MM.1S (cell line): ENCODE results near the gene COPS9.

Source experiments
- DNase-seq: peaks from one replicate; pipeline ENCODE4 v3.0.0-alpha.2; 2015
- H2AFZ ChIP-seq: fragments of 300-600 bp; sonication (generic); 2 replicates; pipeline ENCODE4 v1.6.0; 2016; ENCODE audit warnings: antibody characterized with exemption, low read length
- H3F3A ChIP-seq: fragments of 300-600 bp; sonication (generic); 2 replicates; pipeline ENCODE4 v1.6.1; 2016; ENCODE audit warnings: mild to moderate bottlenecking, antibody characterized with exemption, low read length, moderate library complexity, mixed read lengths; ENCODE audit not compliant: insufficient read depth
- H3K27ac ChIP-seq: fragments of 300-600 bp; sonication (generic); 2 replicates; pipeline ENCODE4 v1.5.1; 2016; ENCODE audit warnings: mild to moderate bottlenecking, low read length
- H3K27me3 ChIP-seq: fragments of 300-600 bp; sonication (generic); replicated peaks from 2 replicates; pipeline ENCODE4 v1.6.0; 2016; ENCODE audit warnings: low read length; ENCODE audit not compliant: insufficient read depth
- H3K36me3 ChIP-seq: fragments of 300-600 bp; sonication (generic); replicated peaks from 2 replicates; pipeline ENCODE4 v1.6.1; 2016; ENCODE audit warnings: mild to moderate bottlenecking, low read length, mixed read lengths; ENCODE audit not compliant: insufficient read depth
- H3K4me1 ChIP-seq: fragments of 300-600 bp; sonication (generic); 2 replicates; pipeline ENCODE4 v1.6.1; 2016; ENCODE audit warnings: low read length, mixed read lengths
- H3K4me2 ChIP-seq: fragments of 300-600 bp; sonication (generic); 2 replicates; pipeline ENCODE4 v1.6.0; 2016; ENCODE audit warnings: low read depth, low read length
- H3K4me3 ChIP-seq: fragments of 300-600 bp; sonication (generic); 2 replicates; pipeline ENCODE4 v1.5.1; 2016; ENCODE audit warnings: low read length, mixed read lengths
- H3K79me2 ChIP-seq: fragments of 300-600 bp; sonication (generic); 2 replicates; pipeline ENCODE4 v1.6.1; 2016; ENCODE audit warnings: mixed run types, low read length, mixed read lengths
- H3K9ac ChIP-seq: fragments of 300-600 bp; sonication (generic); 2 replicates; pipeline ENCODE4 v1.6.1; 2016; ENCODE audit warnings: low read length, mixed read lengths
- H3K9me2 ChIP-seq: fragments of 300-600 bp; sonication (generic); replicated peaks from 2 replicates; pipeline ENCODE4 v1.6.1; 2016; ENCODE audit warnings: mild to moderate bottlenecking, low read length, mixed read lengths; ENCODE audit not compliant: insufficient read depth
- H3K9me3 ChIP-seq: fragments of 300-600 bp; sonication (generic); replicated peaks from 2 replicates; pipeline ENCODE4 v1.6.1; 2016; ENCODE audit warnings: mild to moderate bottlenecking, low read length, mixed read lengths; ENCODE audit not compliant: insufficient read depth
- H4K20me1 ChIP-seq: fragments of 300-600 bp; sonication (generic); 2 replicates; pipeline ENCODE4 v1.6.1; 2016; ENCODE audit warnings: mild to moderate bottlenecking, low read length, moderate library complexity, mixed read lengths; ENCODE audit not compliant: insufficient read depth
- CTCF ChIP-seq: fragments of 300-600 bp; sonication (generic); IDR thresholded peaks from 2 replicates; pipeline ENCODE4 v1.5.1; 2016; ENCODE audit warnings: antibody characterized with exemption, low read length, mixed read lengths
- EZH2 ChIP-seq: fragments of 300-600 bp; sonication (generic); optimal IDR thresholded peaks from 2 replicates; pipeline ENCODE3; 2017; ENCODE audit warnings: low read depth, mild to moderate bottlenecking, antibody characterized with exemption, low read length, mixed read lengths
- EZH2phosphoT487 ChIP-seq: fragments of 300-600 bp; sonication (generic); IDR thresholded peaks from 2 replicates; pipeline ENCODE4 v1.6.1; 2018; ENCODE audit warnings: antibody characterized with exemption, low read length

COPS9 gene

GRCh38 chr2:240139666-240140393 lies 3.7 kb upstream of the COPS9 start:
- H3K27ac ChIP-seq: no peak overlapping the region
- TF ChIP-seq CTCF: no peak
- TF ChIP-seq EZH2: no peak
- no peak for TF ChIP-seq EZH2phosphoT487
- H3K9me3 ChIP-seq: no peaks in the 10 kb centered on the region
- no peak overlapping the region for H3K4me3 ChIP-seq
- no peaks in the 10 kb centered on the region for H4K20me1 ChIP-seq
- H3K27me3 ChIP-seq: peaks cover 53% of the 10 kb centered on the region
- H3K79me2 ChIP-seq: peaks cover 11% of the 10 kb centered on the region
- no peak overlapping the region for H3K9ac ChIP-seq
- 0 out of 2 replicates have a peak, but pooled peaks cover 4% of the 10 kb centered on the region for H3K4me1 ChIP-seq
- no peaks in the 10 kb centered on the region for H3F3A ChIP-seq
- H3K9me2 ChIP-seq: no peaks in the 10 kb centered on the region
- no peak overlapping the region for H2AFZ ChIP-seq
- no peaks in the 10 kb centered on the region for H3K36me3 ChIP-seq
- H3K4me2 ChIP-seq: no peak overlapping the region
- no peak for DNase-seq

GRCh38 chr2:240139011-240139441 lies 2.9 kb upstream of the COPS9 start:
- no peak for DNase-seq
- no peaks in the 10 kb centered on the region for H3K9me2 ChIP-seq
- no peaks in the 10 kb centered on the region for H4K20me1 ChIP-seq
- no peaks in the 10 kb centered on the region for H3F3A ChIP-seq
- 0 out of 2 replicates have a peak, but pooled peaks cover 4% of the 10 kb centered on the region for H3K4me1 ChIP-seq
- no peak overlapping the region for H3K27ac ChIP-seq
- H3K9ac ChIP-seq: no peak overlapping the region
- H2AFZ ChIP-seq: no peak overlapping the region
- no peaks in the 10 kb centered on the region for H3K36me3 ChIP-seq
- no peak overlapping the region for H3K4me2 ChIP-seq
- H3K4me3 ChIP-seq: no peak overlapping the region
- TF ChIP-seq CTCF (no peak), EZH2 (no peak), EZH2phosphoT487 (no peak)
- H3K79me2 ChIP-seq: peaks cover 18% of the 10 kb centered on the region
- H3K9me3 ChIP-seq: no peaks in the 10 kb centered on the region
- H3K27me3 ChIP-seq: peaks cover 53% of the 10 kb centered on the region

GRCh38 chr2:240138254-240138984 lies 2.3 kb upstream of the COPS9 start:
- no peaks in the 10 kb centered on the region for H3K36me3 ChIP-seq
- no peak overlapping the region for H3K27ac ChIP-seq
- no peaks in the 10 kb centered on the region for H3K9me2 ChIP-seq
- peaks cover 18% of the 10 kb centered on the region for H3K79me2 ChIP-seq
- 0 out of 2 replicates have a peak, but pooled peaks cover 4% of the 10 kb centered on the region for H3K4me1 ChIP-seq
- no peak overlapping the region for H3K4me3 ChIP-seq
- H4K20me1 ChIP-seq: no peaks in the 10 kb centered on the region
- H3K9ac ChIP-seq: no peak overlapping the region
- H3F3A ChIP-seq: no peaks in the 10 kb centered on the region
- no peak overlapping the region for H3K4me2 ChIP-seq
- no peak for DNase-seq
- no peaks in the 10 kb centered on the region for H3K9me3 ChIP-seq
- H2AFZ ChIP-seq: no peak overlapping the region
- peaks cover 52% of the 10 kb centered on the region for H3K27me3 ChIP-seq
- no peak for TF ChIP-seq EZH2
- TF ChIP-seq CTCF: no peak
- no peak for TF ChIP-seq EZH2phosphoT487
